Tibial artery (tissue), 4 donors: Measurements from ENCODE around the gene TBC1D9B.

Experiments
- DNase-seq, 2 donors: peaks; one replicate each; pipeline ENCODE4 v3.0.0-alpha.2; 2019
- H3K27ac ChIP-seq, 2 donors: fragments of 200-600 bp; sonication (generic) in 1 of 2; 1 replicate in 1 of 2; 2 replicates in 1 of 2; pipeline ENCODE4 v1.5.1; 2018 to 2019; ENCODE audit warnings: mild to moderate bottlenecking in 1 of 2
- H3K27me3 ChIP-seq, 2 donors: fragments of 200-600 bp; sonication (generic) in 1 of 2; one replicate each; pipeline versions ENCODE4 v1.5.1 to v1.6.0; 2016 to 2019
- H3K36me3 ChIP-seq, 3 donors: fragments of 200-600 bp; sonication (generic) in 2 of 3; one replicate each; pipeline ENCODE4 v1.5.1; 2016 to 2019; ENCODE audit warnings: mild to moderate bottlenecking in 2 of 3
- H3K4me1 ChIP-seq, 4 donors: fragments of 200-600 bp; sonication (generic) in 2 of 4; 1 replicate in 3 of 4; 2 replicates in 1 of 4; pipeline ENCODE4 v1.5.1; 2016 to 2019
- H3K4me3 ChIP-seq, 2 donors: fragments of 200-600 bp; sonication (generic) in 1 of 2; 1 replicate in 1 of 2; 2 replicates in 1 of 2; pipeline ENCODE4 v1.5.1; 2018 to 2019; ENCODE audit warnings: mild to moderate bottlenecking in 2 of 2
- H3K9me3 ChIP-seq, 3 donors: fragments of 200-600 bp; sonication (generic) in 1 of 3; one replicate each; pipeline ENCODE4 v1.5.1; 2016 to 2019
- intact Hi-C: fragments of 100-400 bp; cut with DNase I; formaldehyde crosslinking; loops from one replicate; pipeline ENCODE4 v1.15.0; 2023; ENCODE audit warnings: low total_unique reads
- TF ChIP-seq, protein P1 (sequence below), 2 experiments: fragments of 200-600 bp in 1 of 2; fragments of 450-650 bp in 1 of 2; IDR thresholded peaks; one replicate each; pipeline ENCODE4 v1.5.1; 2017 to 2019; ENCODE audit warnings: antibody characterized with exemption in 2 of 2, mild to moderate bottlenecking in 1 of 2, moderate library complexity in 1 of 2

The TBC1D9B gene

GRCh38 chr5:179862891-179863290 lies 44.8 kb downstream of the TBC1D9B start:
- TF ChIP-seq, protein P1, sequence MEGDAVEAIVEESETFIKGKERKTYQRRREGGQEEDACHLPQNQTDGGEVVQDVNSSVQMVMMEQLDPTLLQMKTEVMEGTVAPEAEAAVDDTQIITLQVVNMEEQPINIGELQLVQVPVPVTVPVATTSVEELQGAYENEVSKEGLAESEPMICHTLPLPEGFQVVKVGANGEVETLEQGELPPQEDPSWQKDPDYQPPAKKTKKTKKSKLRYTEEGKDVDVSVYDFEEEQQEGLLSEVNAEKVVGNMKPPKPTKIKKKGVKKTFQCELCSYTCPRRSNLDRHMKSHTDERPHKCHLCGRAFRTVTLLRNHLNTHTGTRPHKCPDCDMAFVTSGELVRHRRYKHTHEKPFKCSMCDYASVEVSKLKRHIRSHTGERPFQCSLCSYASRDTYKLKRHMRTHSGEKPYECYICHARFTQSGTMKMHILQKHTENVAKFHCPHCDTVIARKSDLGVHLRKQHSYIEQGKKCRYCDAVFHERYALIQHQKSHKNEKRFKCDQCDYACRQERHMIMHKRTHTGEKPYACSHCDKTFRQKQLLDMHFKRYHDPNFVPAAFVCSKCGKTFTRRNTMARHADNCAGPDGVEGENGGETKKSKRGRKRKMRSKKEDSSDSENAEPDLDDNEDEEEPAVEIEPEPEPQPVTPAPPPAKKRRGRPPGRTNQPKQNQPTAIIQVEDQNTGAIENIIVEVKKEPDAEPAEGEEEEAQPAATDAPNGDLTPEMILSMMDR (IDR thresholded peaks at IDR 0.05) = no peak
- intact Hi-C loops = no loop called here
- peaks cover 0 to 13% (median 7%) of the 10 kb centered on the region in 4 donors for H3K4me1 ChIP-seq
- peaks cover 32 to 60% (median 59%) of the 10 kb centered on the region in 3 donors for H3K36me3 ChIP-seq
- no peak overlapping the region for H3K27ac ChIP-seq
- H3K9me3 ChIP-seq = no peaks in the 10 kb centered on the region
- H3K4me3 ChIP-seq = no peak overlapping the region
- DNase-seq = no peak
- no peaks in the 10 kb centered on the region for H3K27me3 ChIP-seq

- TF ChIP-seq, protein P1 (IDR thresholded peaks at IDR 0.05) = no peak
- no peak overlapping the region for H3K4me3 ChIP-seq
- peaks cover 32 to 56% (median 53%) of the 10 kb centered on the region in 3 donors for H3K36me3 ChIP-seq
- no peak overlapping the region for H3K27ac ChIP-seq
- H3K4me1 ChIP-seq = peaks cover 0 to 18% (median 10%) of the 10 kb centered on the region in 4 donors
- DNase-seq = no peak
- intact Hi-C loops = no loop called here
- H3K27me3 ChIP-seq = no peaks in the 10 kb centered on the region
- no peaks in the 10 kb centered on the region for H3K9me3 ChIP-seq
These were observed 45.4 kb downstream of the TBC1D9B start for GRCh38 chr5:179862296-179862695.

GRCh38 chr5:179860301-179860700 lies 47.4 kb downstream of the TBC1D9B start:
- H3K36me3 ChIP-seq = peaks cover 32 to 37% (median 37%) of the 10 kb centered on the region in 3 donors
- no peak overlapping the region for H3K4me3 ChIP-seq
- intact Hi-C loops = no loop called here
- TF ChIP-seq, protein P1 (IDR thresholded peaks at IDR 0.05) = no peak
- no peaks in the 10 kb centered on the region for H3K9me3 ChIP-seq
- peaks cover 0 to 24% (median 10%) of the 10 kb centered on the region in 4 donors for H3K4me1 ChIP-seq
- no peak for DNase-seq
- no peaks in the 10 kb centered on the region for H3K27me3 ChIP-seq
- H3K27ac ChIP-seq = no peak overlapping the region

DNA sequence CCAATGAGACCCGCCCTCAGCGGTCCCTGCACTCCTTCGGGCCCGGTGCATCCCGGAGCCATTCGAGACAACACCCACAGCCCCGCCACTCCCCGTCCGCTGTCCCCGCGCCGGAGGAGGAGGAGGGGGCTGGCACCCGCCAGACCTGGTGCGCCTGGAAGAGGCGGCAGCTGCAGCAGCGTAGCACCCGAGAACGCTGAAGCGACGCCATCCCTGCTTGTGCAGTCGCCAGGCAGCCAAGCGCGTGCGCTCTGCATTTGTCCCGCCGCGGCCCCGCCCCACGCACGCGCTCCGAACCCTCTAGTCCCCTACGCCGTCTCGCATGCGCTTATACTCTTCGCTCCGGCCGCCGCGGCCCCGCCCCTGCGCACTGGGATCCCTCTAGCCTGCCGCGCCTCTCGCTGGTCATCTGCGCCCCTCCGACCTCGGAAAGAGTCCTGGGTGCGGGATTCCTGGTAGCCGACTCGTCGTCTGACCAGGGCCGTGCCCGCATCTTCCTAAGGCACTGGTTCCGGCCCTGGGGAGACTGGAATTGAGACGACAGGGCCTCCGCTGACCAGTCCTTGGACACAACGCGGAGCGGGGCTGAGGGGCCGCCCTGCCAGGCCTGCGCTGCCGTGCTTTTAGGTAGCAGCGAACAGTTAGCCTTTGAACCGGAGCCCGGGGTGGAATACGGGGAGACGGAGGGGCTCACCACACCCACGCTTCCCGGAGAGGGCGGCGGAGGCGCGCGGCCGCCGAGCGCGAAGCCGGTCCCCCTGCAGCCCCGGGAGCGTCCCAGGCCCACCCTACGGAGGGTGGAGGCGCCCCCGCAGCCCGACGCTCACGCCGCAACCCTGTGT lies 48.9 kb downstream of the TBC1D9B start, which contains the start of gene MRNIP:
MRNIP (minus strand) TSS at position 232 of the 842 bp plus-strand sequence; CDS start at position 211, 21 bp downstream.
- Histone ChIP-seq H3K27me3 (no peaks in the 10 kb centered on the region), H3K27ac (peak within 1 kb of the TSS; percentile 91 to 95), H3K36me3 (peaks cover 17 to 22% (median 22%) of the 10 kb centered on the region in 3 donors), H3K9me3 (no peaks in the 10 kb centered on the region), H3K4me1 (peaks cover 0 to 38% (median 17%) of the 10 kb centered on the region in 4 donors), H3K4me3 (peak within 1 kb of the TSS; percentile 88 to 93)
- TF ChIP-seq, protein P1 (IDR thresholded peaks at IDR 0.05) = no peak
- DNase-seq = peak; percentile 98 to 99
- intact Hi-C loops = loop anchor here (5.0 kb wide), 4 partner anchors 37 to 162 kb away; partner anchors contain the start of genes CANX and SQSTM1

DNA sequence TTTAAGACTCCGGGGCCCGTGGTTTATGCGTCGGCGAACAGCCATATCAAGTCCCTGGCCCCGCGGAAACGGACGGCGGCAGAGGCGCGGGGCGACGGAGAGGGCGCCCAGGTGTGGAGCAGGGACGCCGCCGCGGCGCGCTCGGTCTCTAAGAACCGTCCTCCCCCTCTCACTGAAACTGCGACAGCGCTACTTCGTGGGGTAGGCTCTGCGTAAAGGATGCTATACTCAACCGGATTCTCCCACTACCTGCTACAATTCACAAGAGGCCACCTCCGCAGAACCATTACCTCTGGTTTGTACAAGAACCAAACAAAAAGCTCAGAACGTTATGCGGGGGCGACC lies 49.5 kb downstream of the TBC1D9B start:
- TF ChIP-seq, protein P1 (IDR thresholded peaks at IDR 0.05) = no peak
- Histone ChIP-seq H3K9me3 (no peaks in the 10 kb centered on the region), H3K4me3 (peak overlapping the region; percentile 88 to 93), H3K27ac (peak overlapping the region; percentile 91 to 95), H3K27me3 (no peaks in the 10 kb centered on the region), H3K4me1 (peaks cover 0 to 44% (median 18%) of the 10 kb centered on the region in 4 donors), H3K36me3 (peaks cover 12 to 18% (median 18%) of the 10 kb centered on the region in 3 donors)
- intact Hi-C loops = loop anchor here (5.0 kb wide), 4 partner anchors 36 to 161 kb away; partner anchors contain the start of genes CANX and SQSTM1
- peak in 1 of 2 donors; percentile 38 for DNase-seq
